HG03159 (cell line): ENCODE measurements around the gene SH2D3C.

Source experiments
- ATAC-seq: cut with Tn5 transposase; IDR thresholded peaks from one replicate; pipeline ENCODE4 v1.9.1; 2021; ENCODE audit warnings: mild to moderate bottlenecking, moderate library complexity; ENCODE audit not compliant: unreplicated experiment

Gene SH2D3C

GRCh38 chr9:127744398-127745110 is 33.9 kb downstream of the SH2D3C start:
- no peak for ATAC-seq

- ATAC-seq: no peak
These were observed 35.9 kb downstream of the SH2D3C start for GRCh38 chr9:127742435-127743088.

- ATAC-seq: no peak
These were observed 36.5 kb downstream of the SH2D3C start for GRCh38 chr9:127741831-127742434.

GRCh38 chr9:127739614-127740330 is 38.7 kb downstream of the SH2D3C start:
- no peak for ATAC-seq

GRCh38 chr9:127738666-127739065 is 39.8 kb downstream of the SH2D3C start:
- no peak for ATAC-seq

GRCh38 chr9:127735530-127736185 is 42.8 kb downstream of the SH2D3C start:
- no peak for ATAC-seq

GRCh38 chr9:127734747-127735529 is 43.5 kb downstream of the SH2D3C start, which contains the start of gene TOR2A:
Gene TOR2A (minus strand): TSS chr9:127735294. CDS start chr9:127735270, 24 bp downstream.
- peak; percentile 78 for ATAC-seq

- no peak for ATAC-seq
These were observed 44.2 kb downstream of the SH2D3C start for GRCh38 chr9:127734247-127734746.

GRCh38 chr9:127733614-127734013 is 44.9 kb downstream of the SH2D3C start:
- no peak for ATAC-seq

- ATAC-seq: no peak
These were observed 46.0 kb downstream of the SH2D3C start for GRCh38 chr9:127732444-127732843.

GRCh38 chr9:127731938-127732337 is 46.5 kb downstream of the SH2D3C start:
- no peak for ATAC-seq

GRCh38 chr9:127730799-127731410 is 47.6 kb downstream of the SH2D3C start:
- no peak for ATAC-seq

GRCh38 chr9:127730262-127730661 is 48.2 kb downstream of the SH2D3C start:
- ATAC-seq: no peak

GRCh38 chr9:127729522-127730256 is 48.8 kb downstream of the SH2D3C start:
- no peak for ATAC-seq

GRCh38 chr9:127728808-127729207 is 49.7 kb downstream of the SH2D3C start:
- ATAC-seq: no peak

- no peak for ATAC-seq
These were observed 51.6 kb downstream of the SH2D3C start for GRCh38 chr9:127726871-127727270.

- no peak for ATAC-seq
These were observed 54.5 kb downstream of the SH2D3C start for GRCh38 chr9:127724012-127724411.

- no peak for ATAC-seq
These were observed 55.0 kb downstream of the SH2D3C start for GRCh38 chr9:127723444-127723843.

- ATAC-seq: no peak
These were observed 55.5 kb downstream of the SH2D3C start for GRCh38 chr9:127723013-127723412.
